PC-9 (cell line): ENCODE data around the gene NFKB1. TPM values are rescaled to one million over a fixed set of nuclear protein-coding genes. Genes with fewer than 3 reads are reported as not detected.

Experiments used
- Bru-seq: library from RNA; stranded (reverse); fragments of 400-500 nt; gene quantifications from one replicate; lab custom pipeline; 2021; lab: Mats Ljungman, UMichigan
- BruChase-seq, 2 experiments: library from RNA; stranded (reverse); fragments of 400-500 nt; gene quantifications; one replicate each; lab custom pipeline; 2021; lab: Mats Ljungman, UMichigan
- BruUV-seq: library from RNA; stranded (reverse); fragments of 400-500 nt; replicated peaks from 2 replicates; lab custom pipeline; 2021; lab: Mats Ljungman, UMichigan
- CTCF ChIA-PET: fragments of 300-600 bp; sonication (Branson Sonifier 250); formaldehyde crosslinking; loops from one replicate; lab custom pipeline; 2022; ENCODE audit warnings: antibody characterized with exemption; lab: Charles Lee
- POLR2A ChIA-PET: fragments of 300-600 bp; sonication (Branson Sonifier 250); formaldehyde crosslinking; loops from one replicate; lab custom pipeline; 2022; ENCODE audit warnings: antibody characterized with exemption; ENCODE audit not compliant: unreplicated experiment; lab: Charles Lee
- DNase-seq, 2 experiments: peaks; one replicate each; pipeline versions ENCODE4 v3.0.0 to v3.0.0-alpha.2; 2015 to 2022; ENCODE audit warnings: mixed read lengths in 1 of 2
- H2AFZ ChIP-seq: fragments of 200-600 bp; sonication (generic); 2 replicates; pipeline ENCODE4 v1.8.1; 2017; ENCODE audit warnings: antibody characterized with exemption
- H3F3A ChIP-seq: fragments of 200-600 bp; sonication (generic); 2 replicates; pipeline ENCODE4 v1.8.1; 2017; ENCODE audit warnings: antibody characterized with exemption, mild to moderate bottlenecking, low read depth; ENCODE audit not compliant: insufficient read depth
- H3K27ac ChIP-seq: fragments of 200-600 bp; sonication (generic); 2 replicates; pipeline ENCODE4 v1.6.1; 2016; ENCODE audit warnings: mixed run types
- H3K27me3 ChIP-seq: fragments of 200-600 bp; sonication (generic); 2 replicates; pipeline ENCODE4 v1.6.1; 2016; ENCODE audit warnings: low read depth, mixed run types; ENCODE audit not compliant: insufficient read depth
- H3K36me3 ChIP-seq: fragments of 200-600 bp; sonication (generic); 2 replicates; pipeline ENCODE4 v1.6.1; 2016; ENCODE audit warnings: low read depth, mixed run types
- H3K4me1 ChIP-seq: fragments of 200-600 bp; sonication (generic); replicated peaks from 2 replicates; pipeline ENCODE4 v1.6.1; 2016; ENCODE audit warnings: mixed run types; ENCODE audit not compliant: insufficient read depth
- H3K4me2 ChIP-seq: fragments of 200-600 bp; sonication (generic); 2 replicates; pipeline ENCODE4 v1.6.1; 2017; ENCODE audit warnings: mixed run types
- H3K4me3 ChIP-seq: fragments of 200-600 bp; sonication (generic); 2 replicates; pipeline ENCODE4 v1.6.1; 2016; ENCODE audit warnings: mixed run types
- H3K79me2 ChIP-seq: fragments of 200-600 bp; sonication (generic); 2 replicates; pipeline ENCODE4 v1.6.1; 2017; ENCODE audit warnings: low read depth, mixed run types
- H3K9me2 ChIP-seq: fragments of 200-600 bp; sonication (generic); 2 replicates; pipeline ENCODE4 v1.8.1; 2017; ENCODE audit warnings: mild to moderate bottlenecking; ENCODE audit not compliant: insufficient read depth
- H3K9me3 ChIP-seq: fragments of 200-600 bp; sonication (generic); 2 replicates; pipeline ENCODE4 v1.8.1; 2016; ENCODE audit warnings: low read depth; ENCODE audit not compliant: insufficient read depth
- H4K20me1 ChIP-seq: fragments of 200-600 bp; sonication (generic); 2 replicates; pipeline ENCODE4 v1.8.1; 2017; ENCODE audit not compliant: insufficient read depth
- CTCF ChIP-seq: fragments of 200-600 bp; sonication (generic); conservative IDR thresholded peaks from 2 replicates; pipeline ENCODE4 v1.6.1; 2017; ENCODE audit warnings: mixed run types, antibody characterized with exemption, mild to moderate bottlenecking, moderate library complexity
- EZH2 ChIP-seq: fragments of 200-600 bp; sonication (generic); IDR thresholded peaks from 2 replicates; pipeline ENCODE4 v1.8.0; 2017; ENCODE audit warnings: antibody characterized with exemption, low read depth
- intact Hi-C: fragments of 100-400 bp; cut with micrococcal nuclease; formaldehyde crosslinking; loops from one replicate; pipeline ENCODE4 v1.10.0; 2022; ENCODE audit not compliant: unreplicated experiment
- long read RNA-seq: library from polyadenylated mRNA; stranded (forward); transcript quantifications from one replicate; pipeline ENCODE4 v2.0.0, GENCODE V29; 2022
- total RNA-seq: library from RNA; stranded (reverse); gene quantifications from 2 replicates; pipeline ENCODE4 v1.2.3, GENCODE V29; 2021

NFKB1 gene, protein sequence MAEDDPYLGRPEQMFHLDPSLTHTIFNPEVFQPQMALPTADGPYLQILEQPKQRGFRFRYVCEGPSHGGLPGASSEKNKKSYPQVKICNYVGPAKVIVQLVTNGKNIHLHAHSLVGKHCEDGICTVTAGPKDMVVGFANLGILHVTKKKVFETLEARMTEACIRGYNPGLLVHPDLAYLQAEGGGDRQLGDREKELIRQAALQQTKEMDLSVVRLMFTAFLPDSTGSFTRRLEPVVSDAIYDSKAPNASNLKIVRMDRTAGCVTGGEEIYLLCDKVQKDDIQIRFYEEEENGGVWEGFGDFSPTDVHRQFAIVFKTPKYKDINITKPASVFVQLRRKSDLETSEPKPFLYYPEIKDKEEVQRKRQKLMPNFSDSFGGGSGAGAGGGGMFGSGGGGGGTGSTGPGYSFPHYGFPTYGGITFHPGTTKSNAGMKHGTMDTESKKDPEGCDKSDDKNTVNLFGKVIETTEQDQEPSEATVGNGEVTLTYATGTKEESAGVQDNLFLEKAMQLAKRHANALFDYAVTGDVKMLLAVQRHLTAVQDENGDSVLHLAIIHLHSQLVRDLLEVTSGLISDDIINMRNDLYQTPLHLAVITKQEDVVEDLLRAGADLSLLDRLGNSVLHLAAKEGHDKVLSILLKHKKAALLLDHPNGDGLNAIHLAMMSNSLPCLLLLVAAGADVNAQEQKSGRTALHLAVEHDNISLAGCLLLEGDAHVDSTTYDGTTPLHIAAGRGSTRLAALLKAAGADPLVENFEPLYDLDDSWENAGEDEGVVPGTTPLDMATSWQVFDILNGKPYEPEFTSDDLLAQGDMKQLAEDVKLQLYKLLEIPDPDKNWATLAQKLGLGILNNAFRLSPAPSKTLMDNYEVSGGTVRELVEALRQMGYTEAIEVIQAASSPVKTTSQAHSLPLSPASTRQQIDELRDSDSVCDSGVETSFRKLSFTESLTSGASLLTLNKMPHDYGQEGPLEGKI
- total RNA-seq, result 11.6 and 16.8 TPM in 2 replicates
- percentile 68 among the genes with signal in this experiment for Bru-seq, nascent RNA
- BruChase-seq, experiment 1, labeled RNA remaining after a 2-hour chase, result percentile 66 among the genes with signal in this experiment
- percentile 64 among the genes with signal in this experiment for BruChase-seq, experiment 2, labeled RNA remaining after a 6-hour chase
- long read RNA-seq, full-length matches to known transcripts, result 15 of 24 reads
- long read RNA-seq, partial matches to known transcripts, result 5 of 24 reads
- long read RNA-seq, other reads (novel, unspliced or antisense), result 4 of 24 reads

GRCh38 chr4:102500696-102501446 is at the start of gene NFKB1:
Gene NFKB1, plus strand, starts transcription at chr4:102501359. Its CDS starts 24,160 bp downstream, at chr4:102525519.
- TF ChIP-seq EZH2 (no peak), CTCF (no peak)
- DNase-seq, result peak in 1 of 2 experiments; percentile 35
- H3K79me2 ChIP-seq, result peaks cover 44% of the 10 kb centered on the region
- H3F3A ChIP-seq, result peaks cover 10% of the 10 kb centered on the region; the same call in 1 of the 2 replicates
- peak within 1 kb of the TSS; percentile 87 for H3K4me2 ChIP-seq
- intact Hi-C loops, result loop anchor here (2.0 to 5.0 kb wide), 3 partner anchors 91 to 518 kb away; partner anchors contain the start of genes CISD2 and SLC9B1
- peak within 1 kb of the TSS; percentile 82 for H3K27ac ChIP-seq
- H3K9me3 ChIP-seq, result no peaks in the 10 kb centered on the region
- ChIA-PET CTCF (no interaction called here), POLR2A (no interaction called here)
- BruUV-seq, result no TSS peak
- peak within 1 kb of the TSS; percentile 80 for H3K4me3 ChIP-seq
- no peaks in the 10 kb centered on the region for H4K20me1 ChIP-seq
- H3K4me1 ChIP-seq, result peaks cover 34% of the 10 kb centered on the region
- H3K9me2 ChIP-seq, result no peaks in the 10 kb centered on the region
- H3K27me3 ChIP-seq, result no peaks in the 10 kb centered on the region
- H2AFZ ChIP-seq, result peak within 1 kb of the TSS; percentile 82
- no peaks in the 10 kb centered on the region for H3K36me3 ChIP-seq

DNA sequence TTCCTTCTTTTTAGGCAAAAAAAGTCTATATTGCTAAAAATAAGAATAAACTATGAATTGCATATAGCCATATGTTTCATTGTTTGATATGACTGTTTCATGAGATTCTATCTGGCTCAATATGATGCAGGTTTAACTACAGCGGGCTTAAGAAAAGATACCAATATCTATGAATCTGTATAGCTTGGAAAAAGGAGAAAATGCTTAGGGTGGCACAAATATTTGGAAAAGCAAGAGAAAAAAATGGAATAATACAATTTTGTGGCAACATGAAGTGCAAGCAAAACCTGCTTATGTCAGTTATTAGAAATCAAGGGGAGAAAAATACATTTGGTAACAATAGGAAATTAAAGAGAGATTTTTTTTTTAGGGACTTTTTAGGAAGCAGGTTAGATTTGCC is 48.3 kb upstream of the NFKB1 start:
- H3K27me3 ChIP-seq, result no peaks in the 10 kb centered on the region
- H3K9me3 ChIP-seq, result no peaks in the 10 kb centered on the region
- no peaks in the 10 kb centered on the region for H3K9me2 ChIP-seq
- no peak overlapping the region for H2AFZ ChIP-seq
- TF ChIP-seq CTCF (no peak), EZH2 (no peak)
- H3F3A ChIP-seq, result no peaks in the 10 kb centered on the region
- no peaks in the 10 kb centered on the region for H3K4me1 ChIP-seq
- H4K20me1 ChIP-seq, result no peaks in the 10 kb centered on the region
- no peak overlapping the region for H3K4me3 ChIP-seq
- intact Hi-C loops, result loop anchor here (5.0 kb wide), 1 partner anchor 639 kb away; no protein-coding TSS in a partner anchor
- ChIA-PET CTCF (no interaction called here), POLR2A (no interaction called here)
- no peak overlapping the region for H3K4me2 ChIP-seq
- no peak for DNase-seq
- H3K27ac ChIP-seq, result no peak overlapping the region
- no peaks in the 10 kb centered on the region for H3K36me3 ChIP-seq
- no peaks in the 10 kb centered on the region for H3K79me2 ChIP-seq
- no TSS peak for BruUV-seq
